ENCODE data around the gene SFRP5. TPM values are rescaled to one million over a fixed set of nuclear protein-coding genes. Genes with fewer than 3 reads are reported as not detected.

Gene SFRP5
- total and polyA plus RNA-seq, 2 donors = 0.41 to 2.4 TPM

GRCh38 chr10:97724341-97724941, 47.4 kb downstream of the SFRP5 start:
- Histone ChIP-seq H3K4me1 (ENCODE audit: control insufficient read depth in 2 of 2, insufficient read depth in 2 of 2, low read length in 2 of 2) (no peaks in the 10 kb centered on the region), H3K36me3 (ENCODE audit: control insufficient read depth in 2 of 2, insufficient read depth in 2 of 2, low read length in 1 of 2) (no peaks in the 10 kb centered on the region), H3K27ac (ENCODE audit: low read depth in 1 of 2, low read length in 1 of 2) (no peak overlapping the region), H3K4me3 (ENCODE audit: low read length in 2 of 2) (no peak overlapping the region), H3K27me3 (ENCODE audit: control insufficient read depth in 2 of 2, insufficient read depth in 1 of 2, low read length in 1 of 2) (peaks cover 0 to 3% of the 10 kb centered on the region in 2 donors), H3K9me3 (ENCODE audit: control insufficient read depth in 2 of 2, insufficient read depth in 1 of 2, low read length in 1 of 2) (peaks cover 0 to 4% of the 10 kb centered on the region in 2 donors)
- WGBS = 94% methylated on average over 5 of the region's 5 CpGs
- no peak for DNase-seq (ENCODE audit: low read depth in 6 of 9, low spot score in 9 of 9)

GRCh38 chr10:97723001-97723400, 48.8 kb downstream of the SFRP5 start:
- Histone ChIP-seq H3K4me1 (ENCODE audit: control insufficient read depth in 2 of 2, insufficient read depth in 2 of 2, low read length in 2 of 2) (no peaks in the 10 kb centered on the region), H3K9me3 (ENCODE audit: control insufficient read depth in 2 of 2, insufficient read depth in 1 of 2, low read length in 1 of 2) (peaks cover 0 to 4% of the 10 kb centered on the region in 2 donors), H3K27ac (ENCODE audit: low read depth in 1 of 2, low read length in 1 of 2) (no peak overlapping the region), H3K4me3 (ENCODE audit: low read length in 2 of 2) (no peak overlapping the region), H3K27me3 (ENCODE audit: control insufficient read depth in 2 of 2, insufficient read depth in 1 of 2, low read length in 1 of 2) (peaks cover 0 to 10% of the 10 kb centered on the region in 2 donors), H3K36me3 (ENCODE audit: control insufficient read depth in 2 of 2, insufficient read depth in 2 of 2, low read length in 1 of 2) (no peaks in the 10 kb centered on the region)
- 94% methylated on average over 3 of the region's 3 CpGs for WGBS
- DNase-seq (ENCODE audit: low read depth in 6 of 9, low spot score in 9 of 9) = no peak

DNA sequence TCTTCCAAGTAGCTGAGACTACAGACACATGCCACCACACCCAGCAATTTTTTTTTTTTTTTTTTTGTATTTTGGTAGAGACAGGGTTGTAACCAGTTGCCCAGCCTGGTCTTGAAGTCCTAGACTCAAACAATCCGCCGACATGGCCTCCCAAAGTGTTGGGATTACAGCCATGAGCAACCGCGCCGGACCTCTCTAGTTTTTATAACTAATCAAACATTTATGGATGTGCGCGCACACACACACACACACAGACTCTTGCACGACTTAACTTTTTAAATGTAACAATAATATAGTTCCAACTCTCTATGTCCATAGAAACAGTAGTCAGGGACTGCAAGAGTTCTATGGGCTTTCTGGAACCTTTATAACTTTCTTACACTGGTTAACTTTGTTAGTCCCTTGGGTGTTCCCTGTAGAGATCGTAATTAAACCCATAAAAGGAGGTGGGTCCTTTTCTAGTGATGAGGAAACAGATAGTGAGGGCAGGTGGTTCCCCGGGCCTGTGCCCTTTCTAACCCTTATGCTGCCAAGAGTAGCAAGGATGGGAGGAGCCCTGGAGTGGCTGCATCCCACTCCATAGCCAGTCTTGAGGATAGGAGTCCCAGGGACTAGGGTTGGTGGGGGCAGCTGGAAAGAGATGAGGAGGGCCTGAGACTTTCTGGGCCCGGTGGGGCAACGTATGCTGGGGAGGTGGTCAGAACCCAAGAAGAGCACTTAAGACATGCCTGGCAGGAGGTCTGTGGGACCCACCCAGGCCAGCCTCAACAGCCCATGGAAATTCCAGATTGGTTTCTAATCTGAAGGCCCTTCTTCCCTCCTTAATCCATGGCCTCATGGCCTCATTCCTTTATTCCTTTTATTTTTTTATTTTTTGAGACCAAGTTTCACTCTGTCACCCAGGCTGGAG, 49.7 kb downstream of the SFRP5 start:
- DNase-seq (ENCODE audit: low read depth in 6 of 9, low spot score in 9 of 9) = no peak
- Histone ChIP-seq H3K27me3 (ENCODE audit: control insufficient read depth in 2 of 2, insufficient read depth in 1 of 2, low read length in 1 of 2) (peaks cover 0 to 15% of the 10 kb centered on the region in 2 donors), H3K4me1 (ENCODE audit: control insufficient read depth in 2 of 2, insufficient read depth in 2 of 2, low read length in 2 of 2) (no peaks in the 10 kb centered on the region), H3K9me3 (ENCODE audit: control insufficient read depth in 2 of 2, insufficient read depth in 1 of 2, low read length in 1 of 2) (peaks cover 0 to 4% of the 10 kb centered on the region in 2 donors), H3K4me3 (ENCODE audit: low read length in 2 of 2) (no peak overlapping the region), H3K36me3 (ENCODE audit: control insufficient read depth in 2 of 2, insufficient read depth in 2 of 2, low read length in 1 of 2) (no peaks in the 10 kb centered on the region), H3K27ac (ENCODE audit: low read depth in 1 of 2, low read length in 1 of 2) (no peak overlapping the region)
- WGBS = 96% methylated on average over 12 of the region's 12 CpGs

DNA sequence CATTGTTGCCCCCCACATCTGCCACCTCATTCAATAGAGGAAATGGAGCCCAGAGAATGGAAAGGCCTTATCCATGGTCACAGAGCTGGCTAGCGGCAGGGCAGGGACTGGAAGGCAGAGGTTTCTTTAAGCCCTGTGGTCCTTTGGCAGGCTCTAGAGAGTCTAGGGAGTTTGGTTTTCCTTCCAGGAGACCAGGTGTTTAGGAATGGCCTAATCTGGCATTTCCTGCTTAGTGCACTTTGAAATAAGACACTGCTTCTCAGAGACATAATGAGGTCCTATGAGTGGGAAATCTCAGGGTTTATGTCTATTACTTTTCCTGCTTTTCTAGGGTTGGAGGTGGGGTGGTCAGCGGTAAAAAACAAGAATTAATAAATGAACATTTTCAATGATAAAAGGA, 52.2 kb downstream of the SFRP5 start:
- Histone ChIP-seq H3K4me3 (ENCODE audit: low read length in 2 of 2) (no peak overlapping the region), H3K36me3 (ENCODE audit: control insufficient read depth in 2 of 2, insufficient read depth in 2 of 2, low read length in 1 of 2) (no peaks in the 10 kb centered on the region), H3K27me3 (ENCODE audit: control insufficient read depth in 2 of 2, insufficient read depth in 1 of 2, low read length in 1 of 2) (peaks cover 6 to 36% of the 10 kb centered on the region in 2 donors), H3K9me3 (ENCODE audit: control insufficient read depth in 2 of 2, insufficient read depth in 1 of 2, low read length in 1 of 2) (no peaks in the 10 kb centered on the region), H3K27ac (ENCODE audit: low read depth in 1 of 2, low read length in 1 of 2) (no peak overlapping the region), H3K4me1 (ENCODE audit: control insufficient read depth in 2 of 2, insufficient read depth in 2 of 2, low read length in 2 of 2) (peaks cover 0 to 7% of the 10 kb centered on the region in 2 donors)
- no peak for DNase-seq (ENCODE audit: low read depth in 6 of 9, low spot score in 9 of 9)
- 94% methylated on average over 2 of the region's 2 CpGs for WGBS

DNA sequence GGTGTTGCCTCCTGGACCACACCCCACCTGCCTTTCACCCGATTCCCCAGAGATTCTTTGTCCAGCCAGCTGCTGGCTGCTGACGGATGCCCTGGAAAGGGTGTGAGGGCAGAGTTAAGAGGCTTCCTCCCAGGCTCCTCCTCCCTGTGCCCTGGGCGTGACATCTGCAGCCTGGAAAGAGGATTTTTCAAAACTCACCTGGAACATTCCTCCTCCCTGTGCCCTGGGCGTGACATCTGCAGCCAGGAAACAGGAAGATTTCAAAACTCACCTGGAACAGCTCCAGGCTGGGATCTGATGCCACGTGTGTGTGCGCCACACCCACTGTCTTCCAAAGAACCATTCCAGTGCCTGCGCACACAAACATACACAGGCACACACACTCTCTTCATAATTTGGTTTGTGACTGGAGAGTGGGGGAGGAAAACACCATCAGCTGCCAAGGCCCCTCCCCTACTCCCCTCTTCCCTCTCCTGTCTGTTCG, 53.1 kb downstream of the SFRP5 start:
- Histone ChIP-seq H3K36me3 (ENCODE audit: control insufficient read depth in 2 of 2, insufficient read depth in 2 of 2, low read length in 1 of 2) (no peaks in the 10 kb centered on the region), H3K4me3 (ENCODE audit: low read length in 2 of 2) (no peak overlapping the region), H3K4me1 (ENCODE audit: control insufficient read depth in 2 of 2, insufficient read depth in 2 of 2, low read length in 2 of 2) (peaks cover 0 to 9% of the 10 kb centered on the region in 2 donors), H3K27ac (ENCODE audit: low read depth in 1 of 2, low read length in 1 of 2) (no peak overlapping the region), H3K27me3 (ENCODE audit: control insufficient read depth in 2 of 2, insufficient read depth in 1 of 2, low read length in 1 of 2) (peaks cover 15 to 44% of the 10 kb centered on the region in 2 donors), H3K9me3 (ENCODE audit: control insufficient read depth in 2 of 2, insufficient read depth in 1 of 2, low read length in 1 of 2) (no peaks in the 10 kb centered on the region)
- WGBS = 91% methylated on average over 8 of the region's 8 CpGs
- DNase-seq (ENCODE audit: low read depth in 6 of 9, low spot score in 9 of 9) = no peak

GRCh38 chr10:97718178-97718577, 53.6 kb downstream of the SFRP5 start:
- no peaks in the 10 kb centered on the region for H3K9me3 ChIP-seq (ENCODE audit: control insufficient read depth in 2 of 2, insufficient read depth in 1 of 2, low read length in 1 of 2)
- no peak for DNase-seq (ENCODE audit: low read depth in 6 of 9, low spot score in 9 of 9)
- H3K4me3 ChIP-seq (ENCODE audit: low read length in 2 of 2) = no peak overlapping the region
- 83% methylated on average over 6 of the region's 6 CpGs for WGBS
- H3K27me3 ChIP-seq (ENCODE audit: control insufficient read depth in 2 of 2, insufficient read depth in 1 of 2, low read length in 1 of 2) = peaks cover 18 to 49% of the 10 kb centered on the region in 2 donors
- H3K27ac ChIP-seq (ENCODE audit: low read depth in 1 of 2, low read length in 1 of 2) = no peak overlapping the region
- H3K4me1 ChIP-seq (ENCODE audit: control insufficient read depth in 2 of 2, insufficient read depth in 2 of 2, low read length in 2 of 2) = peaks cover 5 to 9% of the 10 kb centered on the region in 2 donors
- H3K36me3 ChIP-seq (ENCODE audit: control insufficient read depth in 2 of 2, insufficient read depth in 2 of 2, low read length in 1 of 2) = no peaks in the 10 kb centered on the region

GRCh38 chr10:97717627-97718026, 54.2 kb downstream of the SFRP5 start:
- Histone ChIP-seq H3K9me3 (ENCODE audit: control insufficient read depth in 2 of 2, insufficient read depth in 1 of 2, low read length in 1 of 2) (no peaks in the 10 kb centered on the region), H3K27ac (ENCODE audit: low read depth in 1 of 2, low read length in 1 of 2) (no peak overlapping the region), H3K4me1 (ENCODE audit: control insufficient read depth in 2 of 2, insufficient read depth in 2 of 2, low read length in 2 of 2) (peaks cover 5 to 9% of the 10 kb centered on the region in 2 donors), H3K36me3 (ENCODE audit: control insufficient read depth in 2 of 2, insufficient read depth in 2 of 2, low read length in 1 of 2) (no peaks in the 10 kb centered on the region), H3K27me3 (ENCODE audit: control insufficient read depth in 2 of 2, insufficient read depth in 1 of 2, low read length in 1 of 2) (peaks cover 22 to 54% of the 10 kb centered on the region in 2 donors), H3K4me3 (ENCODE audit: low read length in 2 of 2) (no peak overlapping the region)
- DNase-seq (ENCODE audit: low read depth in 6 of 9, low spot score in 9 of 9) = no peak
- 97% methylated on average over 7 of the region's 7 CpGs for WGBS

Measured in thymus (tissue), 11 donors.